HG03095 (cell line): Measurements from ENCODE around the gene TMEM200B.
"Not testable (repeated sequence)": the region's sequence is repeated elsewhere in the genome, so short reads cannot be mapped to it uniquely, and the experiment has no call there.

Experiments used
- ATAC-seq: cut with Tn5 transposase; IDR thresholded peaks from one replicate; pipeline ENCODE4 v1.9.1; 2021; ENCODE audit warnings: moderate library complexity; ENCODE audit not compliant: unreplicated experiment

TMEM200B gene

GRCh38 chr1:29134695-29135028 lies 11.0 kb upstream of the TMEM200B start:
- ATAC-seq = no peak

DNA sequence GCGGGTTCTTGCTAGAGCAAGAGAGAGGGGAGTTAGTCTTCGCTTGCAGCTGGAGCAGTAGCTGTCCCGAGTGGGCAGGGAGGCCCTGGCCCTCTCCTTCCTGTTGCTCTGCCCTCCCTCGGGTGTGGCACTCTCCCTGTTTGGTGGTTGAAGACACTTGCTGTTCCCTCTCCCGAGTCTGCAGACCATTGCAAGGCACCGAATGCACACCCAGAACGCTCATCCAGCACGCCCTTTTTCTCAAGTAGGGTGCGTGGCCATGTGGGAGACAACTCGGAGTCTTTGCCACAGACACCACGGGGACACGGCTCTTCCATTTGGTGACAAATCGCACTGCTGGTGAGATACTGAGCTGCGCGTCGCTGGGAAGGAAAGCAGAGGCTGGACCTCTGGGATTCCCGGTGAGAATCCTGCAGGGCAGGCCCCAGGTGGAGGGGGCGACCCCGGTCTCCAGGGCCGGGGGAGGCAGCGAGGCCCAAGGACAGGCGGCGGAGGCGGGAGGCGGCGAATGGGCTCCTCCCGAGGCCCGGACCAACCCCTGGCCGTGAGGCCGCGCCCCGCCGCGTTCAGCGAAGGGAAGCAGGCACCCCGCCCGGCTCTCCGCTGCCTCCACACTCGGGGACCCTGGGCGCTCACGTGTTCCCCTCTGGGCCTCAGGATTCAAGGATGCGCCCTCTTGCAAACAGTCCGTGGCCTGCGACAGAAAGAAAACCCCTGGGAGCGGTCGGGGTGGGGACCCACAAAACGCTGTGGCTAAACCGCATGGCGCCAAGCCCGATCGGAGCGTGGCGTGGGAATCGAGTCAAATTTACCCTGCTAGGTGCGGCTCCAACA lies 10.4 kb upstream of the TMEM200B start:
- ATAC-seq = no peak

DNA sequence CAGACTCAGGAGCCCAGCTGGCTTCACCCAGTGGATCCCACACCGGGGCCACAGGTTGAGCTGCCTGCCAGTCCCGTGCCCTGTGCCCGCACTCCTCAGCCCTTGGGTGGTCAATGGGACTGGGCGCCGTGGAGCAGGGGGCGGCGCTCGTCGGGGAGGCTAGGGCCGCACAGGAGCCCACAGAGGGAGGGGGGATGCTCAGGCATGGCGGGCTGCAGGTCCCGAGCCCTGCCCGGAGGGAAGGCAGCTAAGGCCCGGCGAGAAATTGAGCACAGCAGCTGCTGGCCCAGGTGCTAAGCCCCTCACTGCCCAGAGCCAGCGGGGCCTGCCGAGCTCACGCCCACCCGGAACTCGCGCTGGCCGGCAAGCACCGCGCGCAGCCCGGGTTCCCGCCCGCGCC lies 7.4 kb upstream of the TMEM200B start:
- ATAC-seq = not testable (repeated sequence)

DNA sequence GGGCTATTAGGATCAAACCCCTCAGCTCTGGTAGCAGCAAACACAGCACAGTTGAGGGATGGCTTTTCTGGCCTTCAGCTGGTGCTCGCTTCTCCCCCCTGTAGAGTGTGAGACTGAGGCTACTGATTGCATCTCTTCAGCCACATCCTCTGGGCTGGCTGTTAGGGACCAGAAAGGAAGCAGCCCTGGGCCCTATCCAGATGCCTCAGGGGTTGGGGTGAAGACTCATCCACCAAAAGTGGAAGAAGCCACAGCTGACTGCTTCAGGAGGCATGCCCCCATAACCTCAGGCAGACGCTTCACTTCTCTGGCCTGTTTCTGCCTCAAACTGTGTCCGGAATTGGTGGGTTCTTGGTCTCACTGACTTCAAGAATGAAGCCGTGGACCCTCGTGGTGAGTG lies 6.2 kb upstream of the TMEM200B start:
- ATAC-seq = no peak

- no peak for ATAC-seq
Measured at GRCh38 chr1:29128739-29129138, 5.0 kb upstream of the TMEM200B start.

DNA sequence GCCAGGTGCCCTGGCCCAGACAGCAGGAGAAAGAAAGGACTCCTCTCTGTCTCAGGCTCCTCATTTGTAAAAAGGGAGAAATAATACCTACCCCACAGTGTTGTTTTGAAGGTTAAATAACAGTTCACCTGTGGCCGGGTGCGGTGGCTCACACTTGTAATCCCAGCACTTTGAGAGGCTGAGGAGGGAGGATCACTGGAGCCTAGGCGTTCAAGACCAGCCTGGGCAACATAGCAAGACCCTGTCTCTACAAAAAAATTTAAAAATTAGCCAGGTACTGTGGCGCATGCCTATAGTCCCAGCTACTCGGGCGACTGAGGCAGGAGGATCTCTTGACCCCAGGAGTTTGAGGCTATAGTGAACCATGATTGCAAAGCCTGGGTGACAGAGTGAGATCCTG lies 2.5 kb upstream of the TMEM200B start:
- ATAC-seq = no peak

- no peak for ATAC-seq
Measured at GRCh38 chr1:29125788-29126187, 2.1 kb upstream of the TMEM200B start.

GRCh38 chr1:29125237-29125641 lies 1.5 kb upstream of the TMEM200B start:
- ATAC-seq = no peak

DNA sequence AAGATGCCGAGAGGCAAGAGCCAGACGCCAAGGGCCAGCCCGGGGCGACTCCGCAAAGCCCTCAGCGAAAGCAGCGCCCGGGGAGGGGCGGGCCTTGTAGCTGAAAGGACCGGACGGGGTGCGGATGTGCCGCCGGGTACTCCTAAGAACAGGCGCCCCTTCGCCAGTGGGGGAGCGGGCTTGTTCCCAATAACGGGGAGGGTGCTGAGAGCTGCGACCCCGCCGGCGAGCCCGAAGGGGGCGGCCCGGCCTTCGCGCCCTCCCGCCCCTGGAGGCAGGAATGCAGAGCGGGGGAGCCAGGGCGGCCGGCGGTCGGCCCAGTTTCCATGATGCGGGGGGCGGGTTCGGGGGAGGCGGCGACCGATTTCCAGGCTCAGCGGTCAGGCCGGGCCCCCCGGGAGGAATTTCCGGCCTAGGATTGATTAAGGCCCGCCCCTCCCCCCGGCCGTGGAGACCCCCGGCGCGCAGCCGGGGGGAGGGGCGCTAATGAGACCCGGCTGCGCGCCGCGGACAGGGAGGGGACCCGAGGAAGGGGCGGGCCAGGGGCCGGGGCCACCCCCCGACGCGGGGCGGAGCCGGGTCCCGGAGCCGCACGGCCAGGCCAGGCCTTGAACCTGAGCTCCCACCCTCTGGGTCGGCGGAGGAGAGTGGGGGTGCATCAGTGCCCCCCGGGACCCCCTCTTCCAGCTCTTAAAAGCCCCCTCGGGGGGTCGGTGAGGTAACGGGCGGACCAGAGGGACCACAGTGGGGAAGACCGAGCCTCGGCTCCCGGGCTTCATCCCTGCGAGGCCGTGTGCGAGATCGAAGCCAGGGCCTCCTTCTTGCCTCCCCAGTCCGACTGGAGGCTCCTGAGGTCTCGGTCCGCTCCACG lies 898 bp upstream of the TMEM200B start:
- no peak for ATAC-seq

DNA sequence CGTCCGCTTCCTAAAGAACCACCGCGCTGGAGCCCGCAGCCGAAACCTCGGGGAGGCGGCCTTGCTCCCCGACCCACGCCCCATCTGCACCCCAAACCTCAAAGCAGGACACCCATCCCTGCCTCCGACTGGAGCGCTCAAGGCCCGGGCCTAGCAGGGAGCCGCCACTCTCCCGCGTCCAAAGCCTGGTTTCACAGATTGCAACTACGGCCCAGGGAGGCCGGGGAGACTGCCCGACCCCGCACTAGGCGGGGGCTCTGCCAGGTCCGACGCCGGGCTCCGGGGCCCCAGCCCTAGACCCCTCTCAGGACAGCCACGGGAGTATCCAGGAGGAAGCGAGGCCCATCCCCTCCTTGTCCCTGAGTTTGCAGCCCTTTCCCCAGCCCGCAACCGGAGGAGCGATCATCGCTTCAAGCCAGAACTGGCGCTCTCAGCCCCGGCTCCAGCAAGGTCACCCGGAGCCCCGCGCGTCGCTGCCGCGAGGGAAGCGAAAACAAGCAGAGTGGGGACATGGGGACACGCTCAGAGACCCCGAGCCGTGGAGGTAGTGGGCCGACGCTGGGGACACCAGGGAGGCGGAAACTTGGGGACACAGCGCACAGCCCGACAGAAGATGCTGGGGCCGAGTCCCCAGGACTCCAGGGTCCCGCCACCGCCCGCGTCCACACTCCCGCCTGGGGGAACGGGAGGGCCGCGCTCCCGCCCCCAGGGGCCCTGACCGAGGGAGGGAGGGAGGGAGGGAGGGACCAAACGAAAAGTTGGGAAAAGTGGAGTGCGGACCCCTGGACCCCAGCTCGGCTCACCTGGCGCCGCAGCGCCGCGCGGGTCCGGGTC lies 433 bp downstream of the TMEM200B start:
- ATAC-seq = no peak

DNA sequence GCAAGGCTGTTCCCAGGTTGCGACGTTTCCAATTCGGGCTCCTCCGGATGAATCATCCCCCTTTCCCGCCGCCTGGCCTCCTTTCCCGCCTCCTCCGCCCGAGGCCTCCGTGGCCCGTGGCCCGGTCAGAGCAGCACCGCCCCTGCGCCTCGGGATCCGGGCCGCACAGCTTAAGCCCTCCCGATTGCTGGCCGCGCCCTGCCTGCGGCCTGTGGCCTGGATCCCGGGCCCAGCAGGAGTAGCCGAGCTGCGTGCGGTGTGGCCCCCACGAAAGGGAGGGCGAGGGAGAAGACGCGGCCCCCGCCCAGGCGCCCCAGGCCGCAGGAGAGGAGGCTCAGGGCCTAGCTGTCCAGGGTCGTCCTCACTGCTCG lies 1.0 kb downstream of the TMEM200B start:
- ATAC-seq = no peak

GRCh38 chr1:29121936-29122681 lies 1.6 kb downstream of the TMEM200B start:
- ATAC-seq = no peak

DNA sequence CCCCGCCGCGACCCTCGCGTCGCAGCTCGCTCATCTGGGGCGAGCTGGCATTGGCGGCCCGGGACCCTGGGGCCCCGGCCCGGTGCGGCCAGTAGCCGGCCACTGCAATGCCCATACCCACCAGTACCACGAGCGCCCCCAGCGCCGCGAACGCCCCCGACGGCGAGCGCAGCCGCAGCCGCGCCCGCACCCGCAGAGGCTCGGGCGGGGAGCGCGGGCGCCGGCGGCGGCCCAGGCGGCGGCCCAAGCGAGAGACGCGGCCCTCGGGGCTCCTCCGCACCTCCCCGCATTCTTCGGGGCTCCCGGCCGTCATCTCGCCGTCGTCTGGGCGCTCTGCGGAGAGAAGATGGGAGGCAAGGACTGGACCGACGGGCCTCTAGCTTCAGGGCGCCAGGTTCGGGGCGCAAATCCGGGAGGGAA lies 2.2 kb downstream of the TMEM200B start:
- no peak for ATAC-seq

DNA sequence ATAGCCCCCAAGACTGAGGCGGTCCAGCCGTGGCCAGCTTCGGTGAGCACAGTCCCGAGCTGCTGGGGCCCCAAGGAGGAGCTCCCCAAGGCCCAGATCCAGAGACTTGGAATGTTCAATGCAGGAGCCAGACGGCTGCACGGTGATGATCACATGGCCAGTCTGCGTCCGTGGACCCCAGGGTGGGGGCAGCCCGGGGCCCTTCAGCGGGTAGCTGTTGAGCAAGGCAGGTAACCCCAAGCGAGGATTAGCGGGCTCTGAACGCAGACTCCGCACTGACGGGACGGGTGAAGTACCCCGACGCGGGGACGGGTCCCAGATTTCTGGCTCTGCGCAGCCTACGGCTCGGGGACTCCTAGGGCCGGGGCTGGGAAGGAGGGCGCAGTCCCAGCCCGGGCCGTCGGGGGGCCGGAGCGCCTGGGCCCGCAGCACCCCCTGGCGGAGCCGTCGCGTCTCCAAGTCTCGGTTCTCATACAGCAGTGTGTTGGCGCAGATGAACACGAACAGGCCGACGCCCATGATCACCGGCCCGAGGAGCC lies 2.7 kb downstream of the TMEM200B start:
- ATAC-seq = no peak

- no peak for ATAC-seq
Measured at GRCh38 chr1:29120367-29120766, 3.3 kb downstream of the TMEM200B start.

DNA sequence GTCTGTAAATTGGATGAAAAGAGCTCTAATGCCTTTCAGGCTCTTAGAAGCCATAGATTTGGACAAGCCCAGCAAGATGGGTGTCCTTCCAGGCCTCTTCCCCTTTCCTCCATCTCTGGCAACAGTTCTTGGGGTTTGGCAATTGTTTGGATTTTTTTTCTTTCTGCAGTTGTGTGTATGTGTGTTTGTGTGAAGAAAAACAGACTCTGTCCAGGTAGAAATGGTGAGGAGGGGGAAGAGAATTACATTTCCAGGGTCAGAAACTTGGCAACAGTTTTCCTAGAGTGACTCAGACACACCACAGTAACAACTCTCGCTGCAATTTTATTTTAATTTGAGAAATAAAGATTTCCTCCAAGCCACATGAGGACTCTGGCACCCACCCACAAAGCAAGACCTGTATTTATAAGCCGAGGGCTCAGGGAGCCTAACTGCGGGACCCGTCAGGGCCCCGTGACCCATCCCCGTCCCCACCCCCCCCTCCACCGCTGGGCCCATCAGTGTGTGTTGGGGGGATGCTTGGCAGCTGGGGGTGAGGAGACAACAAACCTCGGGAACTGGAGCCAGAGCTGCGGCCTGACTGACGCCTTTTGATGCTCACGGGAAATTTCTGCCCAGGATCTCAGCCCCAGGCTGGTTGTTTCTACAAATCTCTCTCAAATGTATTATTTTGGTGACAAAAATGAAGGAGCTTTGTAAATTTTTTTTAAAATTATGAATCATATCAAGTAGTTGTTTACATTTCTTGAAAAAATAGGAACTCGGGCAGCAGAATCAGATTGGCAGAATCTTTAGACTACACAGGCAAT lies 4.4 kb downstream of the TMEM200B start:
- no peak for ATAC-seq

DNA sequence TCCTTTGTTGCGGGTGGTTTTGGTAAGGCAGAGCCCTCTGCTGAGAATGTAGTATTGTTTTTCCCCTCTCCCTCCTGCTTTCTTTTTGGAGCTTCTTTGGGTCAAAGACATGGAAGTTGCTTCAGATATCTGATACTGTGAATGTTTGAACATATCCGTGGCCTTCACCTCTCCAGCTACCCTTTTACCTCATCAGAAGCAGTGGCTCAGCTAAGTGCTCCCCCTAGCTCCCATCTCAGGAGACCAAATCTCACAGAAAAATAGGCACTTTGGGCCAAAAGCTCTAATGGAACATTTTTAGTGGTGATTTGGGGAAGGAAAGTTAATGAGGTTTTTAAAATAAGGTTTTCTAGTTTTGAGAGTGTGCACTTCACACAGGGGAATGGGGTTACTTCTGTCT lies 6.3 kb downstream of the TMEM200B start:
- no peak for ATAC-seq

GRCh38 chr1:29114654-29115053 lies 9.0 kb downstream of the TMEM200B start:
- no peak for ATAC-seq

DNA sequence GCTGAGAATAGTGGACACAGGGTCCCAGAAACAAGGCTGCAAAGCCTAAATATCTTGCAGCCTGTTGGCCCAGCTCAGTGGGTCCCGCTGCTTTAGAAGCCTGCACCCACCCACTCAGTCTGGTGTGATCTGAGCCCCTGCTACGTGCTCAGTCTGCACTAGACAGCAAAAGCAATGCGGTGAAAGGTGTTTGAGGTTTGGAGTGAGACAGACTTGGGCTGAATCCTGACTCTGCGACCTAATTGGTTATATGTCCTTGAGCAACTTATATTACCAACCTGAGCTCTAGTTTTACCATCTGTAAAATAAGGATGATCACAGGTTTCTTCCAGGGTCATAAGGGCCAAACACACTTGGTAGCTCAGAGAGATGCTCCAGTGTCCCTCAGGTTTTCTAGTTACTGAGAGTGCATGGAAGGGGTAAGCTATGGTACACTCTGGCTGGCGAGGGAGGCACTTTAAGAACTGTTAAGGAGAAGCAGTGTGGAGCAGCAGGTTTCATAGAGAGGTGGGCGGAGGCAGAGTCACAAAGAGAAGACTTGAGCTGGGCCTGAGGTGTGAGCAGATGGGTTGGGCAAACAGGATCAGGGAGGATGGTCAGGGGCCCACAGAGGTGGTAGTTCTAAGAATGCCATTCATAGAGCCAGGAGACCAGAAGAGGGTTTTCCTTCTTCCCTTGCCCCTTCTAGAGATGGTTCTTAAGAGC lies 10.1 kb downstream of the TMEM200B start:
- ATAC-seq = no peak
